Heart left ventricle (tissue), 16 donors: ENCODE measurements around the gene CR1. TPM values are rescaled to one million over a fixed set of nuclear protein-coding genes. Genes with fewer than 3 reads are reported as not detected.
A peak's percentile ranks its signal among the peaks of the same experiment; 100 is the strongest.

Experiments
- ATAC-seq, 4 donors: fragments of 200-7000 bp; cut with Tn5 transposase; one replicate each; pipeline ENCODE4 v1.9.1; 2020 to 2022; ENCODE audit warnings: moderate library complexity in 4 of 4, mild to moderate bottlenecking in 3 of 4, moderate number of reproducible peaks in 1 of 4
- DNase-seq, 5 donors: peaks; one replicate each; pipeline ENCODE4 v3.0.0-alpha.2; 2020
- H3K27ac ChIP-seq, 12 donors: fragments of 200-600 bp; sonication (generic) in 4 of 12; one replicate each; pipeline versions ENCODE4 v1.5.0 to v1.8.0; 2016 to 2022; ENCODE audit warnings: mild to moderate bottlenecking in 2 of 12
- H3K27me3 ChIP-seq, 9 donors: fragments of 200-600 bp; sonication (generic) in 2 of 9; one replicate each; pipeline versions ENCODE4 v1.5.1 to v1.8.0; 2016 to 2022; ENCODE audit warnings: mild to moderate bottlenecking in 3 of 9
- H3K36me3 ChIP-seq, 9 donors: fragments of 200-600 bp; sonication (generic) in 2 of 9; one replicate each; pipeline versions ENCODE4 v1.5.0 to v1.8.0; 2018 to 2022; ENCODE audit warnings: mild to moderate bottlenecking in 2 of 9
- H3K4me1 ChIP-seq, 12 donors: fragments of 200-600 bp; sonication (generic) in 4 of 12; one replicate each; pipeline versions ENCODE4 v1.5.0 to v1.8.0; 2016 to 2022; ENCODE audit warnings: mild to moderate bottlenecking in 3 of 12
- H3K4me3 ChIP-seq, 12 donors: fragments of 200-600 bp; sonication (generic) in 4 of 12; one replicate each; pipeline versions ENCODE4 v1.5.0 to v1.8.0; 2017 to 2022; ENCODE audit warnings: mild to moderate bottlenecking in 9 of 12, moderate library complexity in 4 of 12
- H3K9me3 ChIP-seq, 12 donors: fragments of 200-600 bp; sonication (generic) in 4 of 12; one replicate each; pipeline versions ENCODE4 v1.5.0 to v1.8.0; 2016 to 2022; ENCODE audit warnings: mild to moderate bottlenecking in 1 of 12
- CTCF ChIP-seq, 12 donors: fragments of 200-600 bp; sonication (generic) in 4 of 12; IDR thresholded peaks; one replicate each; pipeline versions ENCODE4 v1.5.0 to v1.8.0; 2018 to 2022; ENCODE audit warnings: antibody characterized with exemption in 12 of 12, mild to moderate bottlenecking in 5 of 12
- POLR2A ChIP-seq, 2 donors: fragments of 450-650 bp; IDR thresholded peaks; one replicate each; pipeline ENCODE4 v1.6.1; 2017; ENCODE audit warnings: antibody characterized with exemption in 2 of 2, mild to moderate bottlenecking in 2 of 2, moderate library complexity in 2 of 2
- WGBS, 4 donors: extraction: QIAGEN DNeasy Blood & Tissue Kit in 2 of 4; methylation state at CpG; one replicate each; pipeline versions ENCODE4 v1.1.5 to v1.1.7; 2013 to 2018; 5-methylcytosine and 5-hydroxymethylcytosine counted together
- intact Hi-C, 10 donors: fragments of 100-400 bp; cut with DNase I; formaldehyde crosslinking; loops; one replicate each; pipeline versions ENCODE4 v1.11.1 to v1.14.2; 2022
- long read RNA-seq, 3 donors: library from polyadenylated mRNA; unstranded; transcript quantifications; one replicate each; pipeline ENCODE4 v2.0.0, GENCODE V29; 2020 to 2021
- polyA plus RNA-seq, 2 donors: library from polyadenylated mRNA; stranded (reverse); fragments of 200-250 nt; gene quantifications; one replicate each; pipeline ENCODE4 v1.2.3, GENCODE V29; 2013
- total RNA-seq, 9 donors: library from RNA; depleted of rRNA in 2 of 9; stranded (reverse); fragments of >200 nt in 2 of 9; fragmentation: NEBNext Ultra II Directional in 3 of 9; extraction: Animal tissue kit (Norgen Biotek cat#: 25700) in 3 of 9; gene quantifications; one replicate each; pipeline versions ENCODE4 v1.1.0 to v1.2.4, GENCODE V29; 2016 to 2023
- donor health status: ischemic (EF 13 %, LVEDD 7.1; RV severe dilation, severe dysfunction).
- donor health status: healthy with polysubstance abuse.
- donor health status: DM: no; HTN: yes; CAD: no.
- donor health status: DM: no; HTN: no; CAD: no.
- donor health status: ischemic (EF 25% LVEDD 6.9; RV normal size, moderate dysfunction).
- donor health status: ischemic (EF 25% LVEDD 5.7; RV mildly dilated, moderate dysfunction).
- donor health status: healthy.
- donor health status: DM: yes; HTN: yes; CAD: no.
- donor health status: ischemic (EF 35%, LVEDD 5.7; RV mildly dilated, moderate dysfunction).
- donor health status: nonischemic (EF 11% LVEDD 7.7; RV severe dilation, severe dysfunction).
- donor health status: DM: yes; HTN: yes; CAD: no.
- donor health status: PGD.
- donor health status: ischemic (EF 29% LVEDD 5.4; RV normal size, mild dysfunction).
- donor health status: nonischemic (EF 23%, LVEDD 6.1; RV moderate dilation, normal function).

The CR1 gene
- total RNA-seq (10 to 100 TPM in 2 of 9 donors, 1 to 10 TPM in 5, under 1 TPM in 2; 0.69 to 43.0 (median 1.9) TPM), polyA plus RNA-seq (under 1 TPM; 0.19 to 0.35 TPM)
- long read RNA-seq, donor 1, partial matches to known transcripts = 1 of 1 reads
- long read RNA-seq, donor 1, other reads (novel, unspliced or antisense) = 0 of 1 reads
- long read RNA-seq, donor 2 = 0 reads
- long read RNA-seq, donor 3 = 0 reads

DNA sequence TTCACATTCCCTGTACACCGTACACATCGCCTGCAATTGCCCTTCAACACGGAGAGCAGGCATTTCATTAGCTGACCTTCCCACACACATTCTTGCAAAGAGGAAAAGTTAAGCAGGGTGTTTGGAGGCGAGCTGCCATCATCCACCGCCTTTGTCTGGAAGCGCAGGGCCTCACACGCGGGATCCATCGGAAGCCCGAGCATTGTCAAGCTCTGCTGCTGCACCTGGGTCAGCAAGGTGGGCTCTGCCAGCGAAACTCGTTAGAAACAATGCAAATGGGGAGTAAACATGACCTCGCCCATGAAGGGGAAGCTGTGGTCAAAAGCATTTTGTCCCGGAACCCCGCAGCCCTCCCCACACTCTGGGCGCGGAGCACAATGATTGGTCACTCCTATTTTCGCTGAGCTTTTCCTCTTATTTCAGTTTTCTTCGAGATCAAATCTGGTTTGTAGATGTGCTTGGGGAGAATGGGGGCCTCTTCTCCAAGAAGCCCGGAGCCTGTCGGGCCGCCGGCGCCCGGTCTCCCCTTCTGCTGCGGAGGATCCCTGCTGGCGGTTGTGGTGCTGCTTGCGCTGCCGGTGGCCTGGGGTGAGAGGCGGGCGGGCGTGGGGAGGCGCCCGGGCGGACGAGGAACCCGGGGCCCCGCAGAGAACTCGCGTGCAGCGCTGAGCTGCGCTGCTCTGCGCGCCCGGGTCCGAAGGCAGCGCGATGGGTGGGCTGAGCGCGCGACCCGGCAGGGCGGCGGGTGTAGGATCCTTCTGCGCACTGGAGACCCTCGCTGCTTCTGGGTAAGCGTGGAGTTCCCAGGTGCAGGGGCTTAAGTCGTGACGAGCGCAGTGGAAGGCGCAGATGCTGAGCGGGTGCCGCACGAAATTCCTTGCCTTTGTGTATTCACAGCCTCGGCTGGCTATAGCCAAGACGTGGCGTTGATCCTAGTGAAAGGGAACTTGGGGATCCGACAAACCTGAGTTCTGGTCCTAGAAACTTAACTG, at the start of gene CR1:
TSS of gene CR1 (plus strand) at position 357 of the 992 bp plus-strand sequence. CDS start at position 468, 111 bp downstream.
- intact Hi-C loops = loop anchor here in 6 of 10 donors (5.0 kb wide), 3 partner anchors 404 to 414 kb away; partner anchors contain the start of gene C4BPB (in 3 of the 6)
- H3K27ac ChIP-seq = peak within 1 kb of the TSS in 1 of 12 donors; percentile 86
- peak; percentile 10 to 80 (median 44) for DNase-seq
- H3K27me3 ChIP-seq = peaks cover 17 to 93% (median 42%) of the 10 kb centered on the region in 9 donors
- H3K36me3 ChIP-seq = no peaks in the 10 kb centered on the region
- no peaks in the 10 kb centered on the region for H3K9me3 ChIP-seq
- TF ChIP-seq POLR2A (IDR thresholded peaks at IDR 0.05) = no peak
- no peak for TF ChIP-seq CTCF (IDR thresholded peaks at IDR 0.05)
- ATAC-seq = peak in 3 of 4 donors; percentile 59 to 80 (median 63)
- peaks cover 0 to 11% (median 0%) of the 10 kb centered on the region in 12 donors for H3K4me1 ChIP-seq
- WGBS, 4 donors = 2 to 8% (median 2%) methylated on average over 26 to 68 of the region's 68 CpGs
- peak within 1 kb of the TSS; percentile 7 to 62 (median 40) for H3K4me3 ChIP-seq

DNA sequence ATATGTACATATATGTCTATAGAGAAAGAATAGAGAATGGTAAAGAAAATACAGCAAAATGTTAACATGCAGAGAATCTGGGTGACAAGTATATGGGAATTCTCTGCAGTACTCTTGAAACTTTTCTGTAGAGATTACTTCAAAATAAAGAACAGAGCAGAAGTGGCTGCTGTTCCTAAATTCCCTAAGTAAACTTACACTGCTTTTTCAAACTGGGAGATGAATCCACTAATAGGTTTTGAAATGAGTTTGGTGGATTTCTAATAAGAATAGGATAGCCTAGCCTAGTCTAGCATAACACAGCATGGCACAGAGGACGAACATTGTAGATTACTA, 42.3 kb upstream of the CR1 start:
- Histone ChIP-seq H3K4me1 (peaks cover 2 to 16% (median 10%) of the 10 kb centered on the region in 12 donors), H3K27ac (no peak overlapping the region), H3K9me3 (no peaks in the 10 kb centered on the region), H3K27me3 (peaks cover 19 to 68% (median 29%) of the 10 kb centered on the region in 9 donors), H3K36me3 (no peaks in the 10 kb centered on the region), H3K4me3 (peak overlapping the region in 4 of 12 donors; percentile 36 to 56 (median 40))
- intact Hi-C loops = no loop called here
- 15 to 26% (median 20%) methylated on average over 1 of the region's 1 CpG for WGBS, 4 donors
- ATAC-seq = no peak
- no peak for TF ChIP-seq POLR2A (IDR thresholded peaks at IDR 0.05)
- no peak for TF ChIP-seq CTCF (IDR thresholded peaks at IDR 0.05)
- no peak for DNase-seq

DNA sequence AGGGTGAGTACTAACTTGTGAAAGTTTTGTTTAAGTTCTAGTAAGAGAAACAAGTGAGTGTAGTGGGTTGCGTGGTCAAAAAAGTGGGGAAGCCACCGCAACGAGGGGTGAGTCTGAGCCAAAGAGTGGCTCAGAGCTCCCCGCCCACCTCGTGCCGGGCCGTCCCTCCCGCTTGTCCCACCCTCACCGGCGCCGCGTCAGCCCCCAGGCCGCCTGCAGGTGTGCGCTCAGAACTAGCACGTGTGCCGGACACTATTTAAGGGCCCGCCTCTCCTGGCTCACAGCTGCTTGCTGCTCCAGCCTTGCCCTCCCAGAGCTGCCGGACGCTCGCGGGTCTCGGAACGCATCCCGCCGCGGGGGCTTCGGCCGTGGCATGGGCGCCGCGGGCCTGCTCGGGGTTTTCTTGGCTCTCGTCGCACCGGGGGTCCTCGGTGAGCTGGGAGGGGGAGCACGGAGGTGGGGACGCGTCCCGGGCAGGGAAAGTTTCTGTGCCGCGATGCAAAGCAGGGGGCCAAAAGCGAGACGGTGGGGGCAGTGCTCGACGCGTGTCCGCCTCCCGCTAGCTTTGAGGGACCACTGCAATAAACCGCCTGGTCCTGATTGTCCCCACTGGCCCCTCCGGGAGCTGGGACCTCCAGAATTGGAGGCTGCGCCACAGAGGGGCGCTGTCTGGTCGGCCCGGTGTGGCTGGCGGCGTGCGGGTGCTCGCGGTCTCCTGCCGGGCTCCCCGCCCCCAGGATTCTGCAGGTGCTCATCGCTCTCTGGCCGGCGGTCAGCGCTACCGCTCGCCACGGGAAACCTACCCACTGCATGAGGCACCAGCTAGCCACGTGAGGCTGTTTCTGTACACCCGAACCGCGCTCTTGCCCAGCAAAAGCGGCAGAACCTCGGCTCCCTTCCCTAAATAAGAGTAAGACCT, 41.7 kb upstream of the CR1 start, which contains the start of gene CR2:
TSS of gene CR2 (plus strand) at position 283 of the 919 bp plus-strand sequence. CDS start at position 374, 91 bp downstream.
- ATAC-seq (peak in 3 of 4 donors; percentile 49 to 75 (median 53)), DNase-seq (peak in 3 of 5 donors; percentile 6 to 61 (median 16))
- Histone ChIP-seq H3K27me3 (peaks cover 19 to 65% (median 29%) of the 10 kb centered on the region in 9 donors), H3K9me3 (no peaks in the 10 kb centered on the region), H3K27ac (no peak within 1 kb of the TSS), H3K36me3 (no peaks in the 10 kb centered on the region), H3K4me1 (peaks cover 2 to 16% (median 10%) of the 10 kb centered on the region in 12 donors), H3K4me3 (peak within 1 kb of the TSS; percentile 14 to 56 (median 38))
- intact Hi-C loops = no loop called here
- TF ChIP-seq CTCF (IDR thresholded peaks at IDR 0.05) (peak in 1 of 12 donors; percentile 25), POLR2A (IDR thresholded peaks at IDR 0.05) (no peak)
- WGBS, 4 donors = 2 to 3% (median 2%) methylated on average over 40 to 75 of the region's 75 CpGs
